HepG2 (cell line): Measurements from ENCODE around the gene PSMD9. TPM values are rescaled to one million over a fixed set of nuclear protein-coding genes. Genes with fewer than 3 reads are reported as not detected.

Source experiments
- ARID4A ChIP-seq: sonication (generic); formaldehyde crosslinking; IDR thresholded peaks from 2 replicates; pipeline ENCODE4 v1.5.0; 2020; ENCODE audit warnings: mild to moderate bottlenecking, missing genetic modification reagents, borderline replicate concordance
- ARNT2 ChIP-seq: sonication (generic); formaldehyde crosslinking; IDR thresholded peaks from 2 replicates; pipeline ENCODE4 v1.8.0; 2022; ENCODE audit warnings: mild to moderate bottlenecking, low read depth, missing genetic modification reagents, moderate library complexity
- EED ChIP-seq: sonication (generic); formaldehyde crosslinking; IDR thresholded peaks from 2 replicates; pipeline ENCODE4 v1.5.0; 2020; ENCODE audit warnings: mild to moderate bottlenecking, missing genetic modification reagents
- KAT2B ChIP-seq: fragments of 150-350 bp; IDR thresholded peaks from 2 replicates; pipeline ENCODE4 v1.6.1; 2014; ENCODE audit warnings: low read depth, low read length, borderline replicate concordance
- NFKBIZ ChIP-seq: IDR thresholded peaks from 2 replicates; pipeline ENCODE4 v1.6.1; 2018; ENCODE audit warnings: missing genetic modification reagents, missing compliant biosample characterization
- PRDM15 ChIP-seq: sonication (generic); formaldehyde crosslinking; IDR thresholded peaks from 2 replicates; pipeline ENCODE4 v1.4.0; 2020; ENCODE audit warnings: missing genetic modification reagents
- REST ChIP-seq, 2 experiments: IDR thresholded peaks; 2 replicates each; pipeline ENCODE4 v1.6.1; 2011 to 2012; ENCODE audit warnings: low read length in 2 of 2, borderline replicate concordance in 1 of 2, low read depth in 1 of 2, mild to moderate bottlenecking in 1 of 2, moderate library complexity in 1 of 2
- RXRA ChIP-seq: sonication (generic); formaldehyde crosslinking; IDR thresholded peaks from 2 replicates; pipeline ENCODE4 v1.5.1; 2020; ENCODE audit warnings: missing genetic modification reagents
- SIX4 ChIP-seq: sonication (generic); formaldehyde crosslinking; IDR thresholded peaks from 2 replicates; pipeline ENCODE4 v1.4.0; 2020; ENCODE audit warnings: missing genetic modification reagents
- ZBTB8A ChIP-seq: sonication (generic); formaldehyde crosslinking; IDR thresholded peaks from 2 replicates; pipeline ENCODE4 v1.4.0; 2020; ENCODE audit warnings: mild to moderate bottlenecking, low read depth, missing genetic modification reagents, borderline replicate concordance
- ZNF251 ChIP-seq: sonication (generic); formaldehyde crosslinking; IDR thresholded peaks from 2 replicates; pipeline ENCODE4 v1.9.0; 2021; ENCODE audit warnings: mild to moderate bottlenecking, missing genetic modification reagents
- ZNF432 ChIP-seq: sonication (generic); formaldehyde crosslinking; IDR thresholded peaks from 2 replicates; pipeline ENCODE4 v1.5.0; 2020; ENCODE audit warnings: missing genetic modification reagents, mild to moderate bottlenecking, borderline replicate concordance
- ZNF772 ChIP-seq: sonication (generic); formaldehyde crosslinking; IDR thresholded peaks from 2 replicates; pipeline ENCODE4 v1.5.0; 2020; ENCODE audit warnings: mild to moderate bottlenecking, missing genetic modification reagents
- ZNF839 ChIP-seq: sonication (generic); formaldehyde crosslinking; IDR thresholded peaks from 2 replicates; pipeline ENCODE4 v1.4.0; 2020; ENCODE audit warnings: missing genetic modification reagents, mild to moderate bottlenecking, borderline replicate concordance
- ZNF891 ChIP-seq: sonication (generic); formaldehyde crosslinking; IDR thresholded peaks from 2 replicates; pipeline ENCODE4 v1.5.0; 2020; ENCODE audit warnings: mild to moderate bottlenecking, missing genetic modification reagents
- polyA plus RNA-seq, 8 experiments: library from polyadenylated mRNA; depleted of rRNA in 3 of 8; stranded (reverse) in 7 of 8; unstranded in 1 of 8; fragments of >200 nt; fragmentation: Illumina TruSeq in 4 of 8; extraction: Trizol in 4 of 8; gene quantifications; 2 replicates each; pipeline versions ENCODE4 v1.2.1 to v1.2.3, GENCODE V29; 2011 to 2016; ENCODE audit warnings: low read depth in 4 of 8, missing spikeins in 1 of 8, mixed read lengths in 1 of 8; ENCODE audit not compliant: insufficient read depth in 1 of 8
- total RNA-seq, 5 experiments: library from RNA; depleted of rRNA; stranded (reverse); fragments of >200 nt; fragmentation: Illumina TruSeq; extraction: Trizol; gene quantifications; 2 replicates each; pipeline ENCODE4 v1.2.3, GENCODE V29; 2016; ENCODE audit warnings: low read depth in 1 of 5

PSMD9 gene
- total and polyA plus RNA-seq, 2 of the 13 experiments (the other 11 are each of a cell fraction or from before 2014, with no cell fraction given): 41.4 to 61.1 TPM

- TF ChIP-seq REST (IDR thresholded peaks at IDR 0.05; ENCODE audit: borderline replicate concordance in 1 of 2, low read depth in 1 of 2, low read length in 2 of 2) (no peak), ZNF432 (CRISPR knock-in tag) (no peak), EED (CRISPR knock-in tag) (no peak), ARNT2 (CRISPR knock-in tag) (no peak), SIX4 (CRISPR knock-in tag) (no peak), ZNF891 (CRISPR knock-in tag) (no peak), KAT2B (no peak), RXRA (CRISPR knock-in tag) (peak; percentile 97), NFKBIZ (peak; percentile 58; the same call in 1 of the 2 replicates), PRDM15 (CRISPR knock-in tag) (no peak), ZNF772 (CRISPR knock-in tag) (peak; percentile 33; the same call in 1 of the 2 replicates), ARID4A (CRISPR knock-in tag) (peak; percentile 78), ZNF839 (no peak), ZNF251 (CRISPR knock-in tag) (no peak), ZBTB8A (CRISPR knock-in tag) (no peak)
Observed at GRCh38 chr12:121857322-121858246, 31.0 kb upstream of the PSMD9 start (continued).
